Measurements from ENCODE around the gene NME7.

DNA sequence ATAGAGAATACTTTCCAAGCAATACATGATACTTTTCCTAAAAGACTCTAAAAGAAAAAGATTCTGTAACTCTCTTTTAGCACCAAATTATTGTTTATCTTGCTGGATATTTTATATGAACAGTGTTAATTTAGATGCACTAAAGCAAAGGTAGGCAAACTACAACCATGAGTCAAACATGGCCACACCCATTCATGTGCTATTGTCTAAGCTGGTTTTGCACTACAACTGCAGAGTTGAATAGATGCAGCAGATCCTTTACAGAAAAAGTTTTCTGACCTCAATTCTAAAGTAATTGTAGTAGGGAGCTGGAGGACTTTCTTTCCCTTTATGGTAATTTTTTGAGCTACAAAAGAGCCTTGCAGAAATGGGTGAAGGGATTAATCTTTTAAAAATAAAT lies 19.8 kb upstream of the NME7 start:
- TF ChIP-seq, protein P1, sequence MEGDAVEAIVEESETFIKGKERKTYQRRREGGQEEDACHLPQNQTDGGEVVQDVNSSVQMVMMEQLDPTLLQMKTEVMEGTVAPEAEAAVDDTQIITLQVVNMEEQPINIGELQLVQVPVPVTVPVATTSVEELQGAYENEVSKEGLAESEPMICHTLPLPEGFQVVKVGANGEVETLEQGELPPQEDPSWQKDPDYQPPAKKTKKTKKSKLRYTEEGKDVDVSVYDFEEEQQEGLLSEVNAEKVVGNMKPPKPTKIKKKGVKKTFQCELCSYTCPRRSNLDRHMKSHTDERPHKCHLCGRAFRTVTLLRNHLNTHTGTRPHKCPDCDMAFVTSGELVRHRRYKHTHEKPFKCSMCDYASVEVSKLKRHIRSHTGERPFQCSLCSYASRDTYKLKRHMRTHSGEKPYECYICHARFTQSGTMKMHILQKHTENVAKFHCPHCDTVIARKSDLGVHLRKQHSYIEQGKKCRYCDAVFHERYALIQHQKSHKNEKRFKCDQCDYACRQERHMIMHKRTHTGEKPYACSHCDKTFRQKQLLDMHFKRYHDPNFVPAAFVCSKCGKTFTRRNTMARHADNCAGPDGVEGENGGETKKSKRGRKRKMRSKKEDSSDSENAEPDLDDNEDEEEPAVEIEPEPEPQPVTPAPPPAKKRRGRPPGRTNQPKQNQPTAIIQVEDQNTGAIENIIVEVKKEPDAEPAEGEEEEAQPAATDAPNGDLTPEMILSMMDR (IDR thresholded peaks at IDR 0.05) = no peak
- TF ChIP-seq POLR2AphosphoS5 (IDR thresholded peaks at IDR 0.05; ENCODE audit: insufficient read depth in 1 of 2, low read depth in 1 of 2) (no peak), POLR2A (IDR thresholded peaks at IDR 0.05) (no peak)

Measured in vagina (tissue), 2 donors.